GM18517 (cell line): ENCODE results near the gene PPP2R2C.

Experiments used
- ATAC-seq: cut with Tn5 transposase; IDR thresholded peaks from one replicate; pipeline ENCODE4 v1.9.1; 2021; ENCODE audit warnings: mild to moderate bottlenecking, moderate library complexity; ENCODE audit not compliant: unreplicated experiment

Gene PPP2R2C

DNA sequence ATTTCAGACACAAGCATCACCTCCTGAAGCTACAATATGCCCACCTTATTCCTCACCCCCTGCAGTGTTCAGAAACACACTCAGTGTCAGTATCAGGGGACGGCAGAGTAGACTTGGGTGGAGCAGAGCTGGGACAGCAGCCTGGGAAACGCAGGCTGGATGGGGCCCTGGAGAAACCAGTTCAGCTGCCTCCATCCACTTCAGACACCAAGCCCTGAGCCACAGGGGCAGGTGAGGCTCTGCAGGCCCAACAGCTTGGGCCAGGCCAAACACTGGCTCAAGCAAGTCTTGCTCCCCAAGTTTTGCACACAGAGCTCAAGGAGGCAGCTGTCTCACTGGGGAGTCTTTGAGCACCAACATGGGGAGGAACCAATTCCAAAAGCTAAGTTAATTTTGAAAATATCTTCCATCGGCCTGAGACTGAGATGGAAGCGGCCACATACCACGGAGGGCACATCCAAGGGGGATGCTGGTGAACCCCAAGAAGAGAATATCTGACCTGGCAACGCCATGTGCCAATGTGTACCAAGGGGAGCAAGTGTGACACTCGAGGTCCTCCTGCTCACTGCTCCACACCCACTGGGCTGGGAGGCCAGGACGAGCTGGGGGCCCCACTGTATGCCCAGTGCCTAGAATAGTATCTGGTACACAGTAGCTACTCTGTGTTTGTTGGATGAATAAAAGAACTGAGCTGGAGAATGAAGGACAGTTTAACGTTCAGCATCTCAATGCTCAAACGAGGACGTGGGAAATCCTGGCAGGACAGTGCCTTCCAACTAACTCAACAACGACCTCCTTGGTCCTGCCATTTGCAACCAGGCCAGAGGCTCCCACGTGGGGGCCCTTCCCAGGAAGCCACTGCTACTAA is 45.6 kb downstream of the PPP2R2C start:
- no peak for ATAC-seq

DNA sequence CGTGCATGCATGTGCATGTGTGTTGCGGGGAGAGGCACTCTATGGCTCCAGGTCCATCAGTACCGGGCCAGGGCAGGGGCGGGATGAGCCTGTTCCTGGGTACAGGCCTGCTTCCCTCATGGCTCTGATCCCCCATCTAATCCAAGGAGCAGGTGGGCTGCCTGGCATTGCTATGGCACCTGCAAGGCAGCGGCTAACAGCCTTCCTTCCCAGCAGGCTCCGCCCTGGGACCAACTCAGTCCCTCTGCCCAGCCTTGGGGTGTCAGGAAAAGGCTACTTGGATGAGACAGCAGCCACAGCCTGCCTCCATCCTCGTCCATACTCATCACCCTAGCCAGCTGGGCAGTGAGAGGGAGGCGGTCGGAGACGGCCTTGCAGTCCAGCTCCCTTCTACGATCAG is 46.5 kb downstream of the PPP2R2C start:
- ATAC-seq = no peak

DNA sequence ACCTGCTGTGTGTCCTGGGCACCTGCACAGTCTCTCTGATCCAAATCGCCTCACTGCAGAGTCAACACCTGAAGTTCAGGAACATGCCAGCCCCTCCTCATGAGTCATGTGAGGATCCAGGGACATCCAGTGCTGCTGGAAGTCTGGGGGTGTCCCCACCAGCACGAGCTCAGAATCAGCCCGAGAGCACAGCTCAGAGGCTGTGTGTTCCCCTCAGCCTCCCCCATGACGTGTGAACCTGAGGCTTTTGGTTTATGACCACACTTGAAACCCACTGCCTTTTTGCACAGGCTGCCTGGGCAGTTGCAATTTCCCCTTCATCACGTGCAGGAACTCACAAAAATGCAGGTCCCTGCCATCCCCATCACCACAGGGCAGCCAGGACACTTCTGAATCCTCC is 47.1 kb downstream of the PPP2R2C start:
- no peak for ATAC-seq

DNA sequence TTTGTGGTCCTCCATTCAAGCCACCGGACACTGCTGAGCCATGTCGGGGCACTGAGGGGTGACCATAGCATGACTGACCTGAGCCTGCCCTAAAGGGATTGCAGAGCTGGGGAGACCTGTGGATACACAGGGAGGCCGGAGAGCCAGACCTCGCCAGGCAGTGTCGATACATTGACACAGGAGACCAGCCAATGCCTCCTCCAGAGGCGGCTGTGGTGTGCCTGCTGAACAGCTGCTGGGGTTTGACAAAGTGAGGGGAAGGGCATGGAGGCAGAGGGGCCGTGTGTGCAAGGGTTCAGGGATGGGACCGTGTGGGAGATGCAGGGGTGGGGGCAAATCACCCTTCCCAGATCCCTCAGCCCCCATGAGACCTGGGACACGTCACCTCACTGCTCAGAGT is 48.0 kb downstream of the PPP2R2C start:
- no peak for ATAC-seq

DNA sequence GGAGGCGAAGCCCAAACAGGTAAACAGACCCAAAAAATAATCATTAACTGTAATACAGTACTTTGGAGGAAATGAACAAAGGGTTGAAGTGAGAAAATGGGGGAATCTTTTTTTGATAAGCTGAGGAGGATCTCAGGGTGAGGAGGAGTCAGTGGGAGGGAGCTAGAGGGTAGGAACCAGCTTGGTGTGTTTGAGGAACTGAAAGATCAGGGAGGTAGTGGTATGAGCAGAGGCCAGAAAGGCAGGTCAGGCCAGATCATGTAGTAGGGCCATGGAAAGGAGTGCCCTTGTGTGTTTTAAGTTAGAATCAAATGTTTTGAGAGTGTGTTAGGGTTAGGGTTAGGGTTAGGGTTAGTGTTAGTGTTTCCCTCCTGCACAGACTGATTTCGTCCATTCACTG is 48.8 kb downstream of the PPP2R2C start:
- peak; percentile 96 for ATAC-seq

DNA sequence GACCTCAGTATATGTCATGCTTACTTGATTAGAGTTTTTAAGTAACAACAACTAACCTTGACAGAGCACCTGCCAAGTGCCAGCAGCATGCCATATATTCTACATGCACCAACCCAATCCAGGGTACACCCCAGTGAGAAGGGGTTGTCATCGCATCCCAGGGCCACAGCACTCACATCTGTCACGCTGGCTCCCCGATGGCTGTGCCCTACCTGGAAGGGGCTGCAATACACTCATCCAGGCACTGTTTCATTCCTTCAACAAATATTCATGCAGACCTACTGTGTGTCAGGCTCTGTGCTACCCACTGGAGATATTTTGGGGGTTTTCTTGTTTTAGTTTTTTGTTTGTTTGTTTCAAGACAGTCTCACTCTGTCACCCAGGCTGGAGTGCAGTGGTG is 49.5 kb downstream of the PPP2R2C start:
- ATAC-seq = no peak

DNA sequence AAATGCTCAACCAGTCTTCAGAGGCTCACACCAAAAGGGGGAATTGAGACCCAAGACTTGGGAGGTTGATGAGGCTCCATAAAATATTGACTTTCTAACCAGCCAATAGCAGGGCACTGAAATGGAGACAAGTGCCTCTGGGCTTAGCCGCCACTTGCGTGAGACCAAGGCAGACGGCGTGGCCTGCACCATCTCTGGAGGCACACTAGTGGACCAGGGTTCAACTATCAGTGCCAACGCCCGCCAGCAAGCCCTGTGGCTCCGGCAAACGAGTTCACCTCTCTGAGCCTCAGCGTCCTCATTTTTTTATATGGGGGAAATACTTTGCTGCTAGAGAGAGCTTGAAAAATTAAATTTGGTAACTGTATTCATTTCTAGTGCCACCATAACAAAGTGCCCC is 50.3 kb downstream of the PPP2R2C start:
- no peak for ATAC-seq

DNA sequence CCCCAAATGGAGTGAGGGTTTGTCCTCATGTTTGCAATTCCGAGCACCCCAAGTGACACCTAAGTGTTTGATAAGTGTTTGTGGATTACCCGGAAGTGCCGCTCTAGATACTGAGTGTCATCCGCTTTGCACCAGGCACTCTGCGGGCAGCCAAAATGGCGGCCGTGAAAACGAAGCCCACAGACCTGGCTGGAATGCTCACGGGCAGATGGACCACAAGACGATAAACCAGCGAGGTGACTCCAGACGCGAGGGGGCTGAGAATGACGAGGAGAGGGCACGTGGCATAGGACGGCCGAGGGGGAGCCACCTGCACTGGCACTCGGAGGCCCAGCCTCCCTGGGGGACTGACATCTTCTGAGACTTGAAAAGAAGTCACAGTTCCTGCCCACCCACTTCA is 51.0 kb downstream of the PPP2R2C start:
- no peak for ATAC-seq

DNA sequence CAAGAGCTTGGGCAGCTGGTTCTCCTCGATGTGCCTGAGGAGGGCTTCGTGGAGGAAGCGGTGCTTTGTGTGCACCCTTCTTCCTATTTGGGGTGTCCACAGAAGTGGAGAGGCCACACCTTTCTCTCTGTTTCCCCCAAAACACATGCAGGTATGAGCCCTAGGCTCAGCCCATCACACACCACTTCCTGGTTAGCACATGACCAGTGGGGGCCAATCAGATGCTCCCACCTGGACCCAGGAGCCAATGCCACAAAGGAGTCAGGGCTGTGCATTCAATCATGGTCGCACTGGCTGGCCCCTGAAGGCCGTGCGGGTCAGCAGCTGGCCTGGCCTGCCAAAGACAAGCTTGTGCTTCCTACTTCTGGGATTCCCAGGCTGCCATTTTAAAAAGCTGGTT is 51.4 kb downstream of the PPP2R2C start:
- no peak for ATAC-seq

DNA sequence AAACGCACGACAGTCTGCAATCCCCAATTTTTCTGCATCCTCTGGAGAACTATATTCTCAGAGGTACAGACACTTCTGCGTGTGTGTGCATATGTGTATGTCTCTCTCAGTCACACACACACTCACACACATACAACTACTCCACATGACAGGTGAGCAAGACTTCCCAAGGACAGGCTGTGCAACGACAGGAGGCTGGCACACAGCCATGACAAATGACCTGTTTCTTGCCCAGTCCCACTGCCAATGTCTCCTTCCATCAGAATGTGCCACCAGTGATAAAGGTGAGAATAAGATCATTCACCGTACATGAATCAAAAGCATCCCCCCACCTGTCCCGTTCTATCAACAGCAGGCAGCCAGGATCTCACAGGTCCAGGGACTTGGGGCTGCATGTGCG is 52.4 kb downstream of the PPP2R2C start:
- no peak for ATAC-seq

DNA sequence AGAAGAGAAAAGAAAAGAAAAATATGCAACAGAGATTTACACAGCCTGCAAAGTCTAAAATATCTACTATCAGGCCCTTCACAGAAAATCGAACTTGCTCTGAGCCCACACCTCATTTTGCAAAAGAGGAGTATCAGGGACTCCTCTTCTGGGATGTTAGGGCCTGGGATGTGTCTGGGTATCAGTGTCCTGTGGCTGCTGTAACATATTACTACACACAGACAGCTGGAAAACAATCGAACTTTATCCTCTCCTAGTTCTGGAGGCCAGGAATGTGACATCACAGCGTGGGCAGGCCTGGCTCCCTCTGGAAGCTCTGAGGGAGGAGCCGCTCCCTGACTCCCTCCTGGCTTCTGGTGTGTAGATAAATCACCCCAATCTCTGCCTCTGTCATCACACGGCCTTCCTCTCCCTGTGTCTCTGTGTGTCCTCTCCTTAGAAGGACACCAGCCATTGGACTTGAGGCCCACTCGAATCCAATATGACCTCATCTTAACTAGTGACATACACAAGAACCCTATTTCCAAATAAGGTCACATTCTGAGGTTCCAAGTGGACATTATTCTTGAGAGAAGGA is 52.9 kb downstream of the PPP2R2C start:
- ATAC-seq = no peak

DNA sequence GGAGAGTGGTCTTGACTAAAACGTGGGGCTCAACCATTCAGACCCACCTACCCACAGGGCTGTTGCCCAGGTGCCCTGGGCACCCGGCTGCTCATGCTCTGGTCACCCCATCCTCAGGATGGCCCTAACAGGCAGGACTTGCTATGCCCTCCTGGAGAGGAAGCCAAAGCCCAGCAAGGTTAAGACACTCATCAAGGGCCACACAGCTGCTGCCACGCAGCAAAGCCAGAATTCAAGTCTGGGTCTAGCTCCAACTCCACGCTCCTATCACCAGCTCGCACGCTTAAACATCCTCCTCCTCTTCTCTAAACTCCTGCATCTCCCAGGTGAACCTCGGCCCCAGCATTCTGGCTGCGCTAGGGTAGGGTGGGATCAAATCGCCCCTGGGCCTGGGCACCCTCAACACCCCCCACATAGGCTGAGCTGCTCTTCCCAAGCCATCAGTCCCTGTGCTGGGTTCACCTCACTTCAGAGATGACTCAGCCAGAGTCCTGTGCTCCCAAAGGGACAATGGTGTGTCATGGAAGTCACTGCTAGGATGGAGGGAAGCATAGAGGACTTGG is 54.1 kb downstream of the PPP2R2C start:
- ATAC-seq = no peak

DNA sequence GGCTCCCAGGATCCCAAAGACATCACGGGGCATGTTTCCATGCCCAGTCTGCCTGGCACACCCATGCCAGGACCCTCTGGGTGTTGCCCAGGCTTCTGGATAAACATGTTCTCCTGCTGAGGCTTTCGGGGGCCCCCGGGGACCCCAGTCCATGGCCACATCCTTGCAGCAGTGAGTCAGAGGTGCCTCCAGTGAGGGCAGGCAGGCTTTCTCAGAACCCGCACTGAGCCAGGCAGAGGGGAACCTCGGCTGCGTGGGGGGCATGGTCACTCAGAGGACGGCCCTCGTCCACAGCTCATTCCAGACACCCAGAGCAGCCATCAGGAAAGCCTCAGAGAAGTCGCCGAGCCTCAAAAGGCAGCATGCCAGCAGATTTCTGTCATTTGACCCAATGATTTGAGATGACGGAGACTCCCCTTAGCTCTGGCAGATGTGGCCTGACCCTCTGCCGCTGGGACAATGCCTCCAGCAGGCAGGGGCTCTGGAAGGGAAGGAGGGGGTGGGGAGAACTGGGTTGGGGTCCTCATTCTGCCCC is 54.8 kb downstream of the PPP2R2C start:
- no peak for ATAC-seq

DNA sequence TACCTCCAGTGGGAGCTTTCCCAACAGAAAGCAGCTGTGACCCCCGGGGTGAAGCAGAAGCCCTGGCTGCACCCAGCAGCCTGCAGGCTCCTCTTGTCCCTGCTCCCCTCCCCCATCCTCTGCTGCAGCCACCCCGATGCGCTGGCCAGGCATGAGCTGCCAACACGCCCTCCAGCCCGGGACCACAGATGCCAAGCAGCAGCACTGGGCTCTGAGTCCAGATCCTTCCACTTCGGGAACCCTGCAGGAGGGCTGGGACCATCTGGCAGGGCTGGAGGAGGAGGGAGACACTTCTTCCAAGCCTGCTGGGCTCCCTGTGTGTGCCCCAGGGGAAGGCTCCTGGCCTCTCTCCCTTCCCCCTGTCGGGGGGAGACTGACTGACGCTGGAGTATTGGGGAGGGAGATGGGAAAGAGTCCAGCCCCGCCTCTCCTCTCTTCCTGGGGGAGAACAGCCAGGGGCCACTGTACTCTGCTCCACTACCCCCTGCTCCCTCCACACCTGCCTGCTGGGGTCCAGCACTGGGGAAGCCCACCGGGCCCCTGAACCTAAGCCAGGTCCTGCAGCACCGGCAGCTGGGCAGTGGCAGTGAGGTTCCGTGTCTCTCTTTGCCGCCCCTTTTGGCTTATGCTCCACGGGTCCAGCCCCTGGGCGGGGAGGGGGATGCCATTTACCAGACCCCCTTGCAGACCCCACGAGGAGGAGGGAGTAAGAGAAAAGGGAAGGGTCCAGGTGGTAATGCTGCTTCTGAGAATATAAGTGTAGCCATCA is 55.7 kb downstream of the PPP2R2C start:
- ATAC-seq = no peak

DNA sequence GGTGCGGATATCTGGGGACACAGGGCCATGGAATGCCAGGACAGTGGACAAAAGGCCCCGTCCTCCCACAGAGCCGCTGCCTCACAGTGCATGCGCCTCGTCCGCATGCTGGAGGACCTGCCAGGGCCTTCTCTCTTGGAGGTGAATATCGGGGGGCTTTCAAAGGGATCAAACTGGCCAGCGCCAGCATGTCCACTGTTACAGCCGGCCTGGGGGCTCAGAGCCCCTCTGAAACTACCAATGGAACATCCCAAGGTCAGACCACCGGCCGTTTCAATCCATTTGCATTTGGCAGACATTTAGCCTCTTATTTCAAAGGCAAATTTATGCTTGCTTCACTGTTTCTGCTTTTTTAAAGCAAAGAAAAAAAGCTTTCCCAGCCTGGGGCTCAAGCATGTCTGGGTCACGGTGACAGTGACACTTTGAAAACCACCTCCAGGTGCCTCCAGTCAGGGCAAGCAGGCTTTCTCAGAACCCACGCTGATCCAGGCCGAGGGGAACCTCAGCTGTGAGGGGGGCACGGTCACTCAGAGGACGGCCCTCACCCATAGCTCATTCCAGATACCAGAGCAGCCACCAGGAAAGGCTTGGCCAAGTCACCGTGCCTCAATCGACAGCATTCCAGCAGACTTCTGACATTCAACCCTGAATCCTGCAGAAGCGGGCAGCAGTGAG is 57.2 kb downstream of the PPP2R2C start:
- no peak for ATAC-seq

DNA sequence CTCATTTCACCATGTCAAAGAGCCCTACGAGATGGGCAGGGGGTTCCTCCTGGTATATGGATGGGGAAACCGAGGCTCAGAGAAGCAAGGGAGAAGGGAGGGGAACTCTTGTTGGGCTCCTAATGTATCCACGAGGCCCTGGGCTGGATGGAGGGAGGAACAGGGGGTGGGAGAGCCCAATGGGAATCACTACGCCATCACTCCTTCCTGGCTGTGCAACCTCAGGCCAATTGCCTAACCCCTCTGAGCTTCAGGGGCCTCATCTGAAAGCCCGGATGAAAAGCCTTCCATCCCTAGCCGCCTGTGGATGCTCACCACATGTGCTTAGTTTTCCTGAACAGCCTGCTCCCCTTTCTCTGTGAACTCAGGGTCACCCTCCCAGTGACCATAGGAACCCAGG is 57.8 kb downstream of the PPP2R2C start:
- no peak for ATAC-seq

DNA sequence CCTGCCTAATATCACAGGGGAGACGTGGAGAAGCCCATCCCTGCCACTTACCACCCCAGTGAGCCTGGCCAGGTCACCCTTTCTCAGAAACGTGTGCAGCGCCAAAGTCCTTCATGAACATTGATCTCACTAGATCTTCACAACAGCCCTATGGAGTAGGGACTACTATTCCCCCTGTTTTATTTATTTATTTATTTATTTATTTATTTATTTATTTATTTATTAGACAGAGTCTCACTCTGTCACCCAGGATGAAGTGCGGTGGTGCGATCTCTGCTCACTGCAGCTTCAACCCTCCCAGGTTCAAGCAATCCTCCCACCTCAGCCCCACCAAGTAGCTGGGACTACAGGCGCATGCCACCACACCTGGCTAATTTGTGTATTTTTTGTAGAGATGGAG is 61.8 kb downstream of the PPP2R2C start:
- ATAC-seq = no peak

DNA sequence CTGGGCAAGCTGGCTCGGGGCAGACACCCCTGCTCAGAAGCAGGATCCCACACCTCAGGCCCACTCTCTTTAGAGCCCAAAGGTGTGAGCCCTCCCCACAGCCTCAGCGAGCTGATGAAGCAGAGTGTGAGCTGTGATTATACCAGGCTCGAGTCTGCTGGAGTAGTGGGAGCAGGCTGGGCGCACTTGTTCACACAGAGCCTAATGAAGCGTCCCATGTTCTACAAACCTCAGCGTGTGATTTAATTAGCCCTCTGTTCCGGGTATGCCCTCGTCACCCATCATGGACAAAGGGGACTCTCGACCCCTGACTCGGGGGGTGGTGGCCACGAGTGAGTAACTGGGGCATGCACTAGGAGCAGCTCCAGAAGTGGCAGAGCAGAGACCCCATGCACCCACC is 62.3 kb downstream of the PPP2R2C start:
- no peak for ATAC-seq

DNA sequence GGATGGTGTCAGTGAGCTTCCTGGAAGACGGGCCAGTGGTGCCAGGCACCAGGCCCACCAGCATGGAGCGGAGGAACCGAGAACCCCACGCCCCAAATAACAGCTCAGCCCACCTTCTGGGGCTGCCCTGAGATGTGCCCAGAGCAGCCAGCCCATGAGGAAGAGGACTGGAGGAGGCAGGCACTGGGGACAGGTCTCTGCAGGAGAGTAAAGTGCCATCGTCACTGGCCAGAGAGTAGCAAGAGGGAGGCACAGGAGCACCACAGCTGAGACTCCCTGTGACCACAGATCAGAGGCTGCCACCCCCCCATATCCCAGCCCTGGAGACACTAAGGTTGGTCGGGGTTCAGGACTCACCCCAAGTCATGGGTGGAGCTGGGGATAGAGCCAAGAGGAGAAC is 63.0 kb downstream of the PPP2R2C start:
- ATAC-seq = no peak

DNA sequence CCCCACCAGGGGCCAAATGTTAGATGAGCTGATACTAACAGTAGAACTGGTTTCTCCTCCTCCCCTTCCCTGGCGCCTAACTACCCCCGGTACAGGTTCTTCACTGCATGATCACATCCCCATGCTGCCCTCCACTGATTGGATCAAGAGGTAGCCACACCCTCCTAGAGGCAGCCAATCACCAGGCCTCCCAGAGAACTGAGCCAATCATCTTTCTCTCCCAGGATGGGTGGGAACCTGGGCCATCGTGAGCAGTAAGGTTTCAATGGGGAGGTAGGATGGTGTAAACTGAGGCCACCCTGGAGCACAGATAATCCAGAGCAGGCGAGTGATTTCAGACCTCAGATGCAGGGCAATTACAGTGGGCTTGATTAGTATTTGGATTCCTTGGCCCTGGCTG is 64.2 kb downstream of the PPP2R2C start:
- ATAC-seq = no peak

DNA sequence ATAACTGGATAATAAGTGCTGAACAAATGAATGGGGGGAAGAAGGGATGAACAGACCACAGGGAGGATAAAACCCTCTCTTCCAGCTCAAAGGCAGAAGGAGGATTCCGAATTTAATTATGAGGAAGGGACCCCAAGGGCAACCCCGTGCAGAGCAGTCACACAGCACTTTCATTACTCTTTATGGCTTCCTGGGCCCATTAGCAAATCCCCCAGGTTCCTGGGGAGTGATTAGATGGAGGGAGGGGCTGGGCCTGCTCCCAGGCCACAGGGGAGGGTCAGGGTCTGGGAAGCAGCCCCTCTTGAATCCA is 67.1 kb downstream of the PPP2R2C start:
- no peak for ATAC-seq
